Measurements from ENCODE around the gene RYR3.

RYR3 gene

DNA sequence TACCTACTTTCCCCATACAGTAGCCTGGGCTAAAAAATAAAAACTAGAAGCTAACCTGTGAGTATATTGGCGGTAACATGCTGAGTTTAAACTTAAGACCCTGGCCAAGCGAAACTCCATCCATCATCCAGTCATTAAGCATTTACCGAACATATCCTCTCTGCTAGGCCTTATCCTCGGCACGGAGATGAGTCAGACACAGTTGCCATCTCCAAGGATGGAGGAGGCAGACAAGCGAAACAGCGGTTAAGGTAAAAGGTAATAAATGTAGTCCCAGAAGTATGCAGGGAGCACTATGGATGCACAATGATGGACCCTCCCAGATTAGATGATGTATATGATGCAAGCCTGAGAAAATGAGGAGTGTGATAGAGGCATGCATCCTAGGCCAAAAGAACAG, 143.6 kb downstream of the RYR3 start:
- DNase-seq = no peak

DNA sequence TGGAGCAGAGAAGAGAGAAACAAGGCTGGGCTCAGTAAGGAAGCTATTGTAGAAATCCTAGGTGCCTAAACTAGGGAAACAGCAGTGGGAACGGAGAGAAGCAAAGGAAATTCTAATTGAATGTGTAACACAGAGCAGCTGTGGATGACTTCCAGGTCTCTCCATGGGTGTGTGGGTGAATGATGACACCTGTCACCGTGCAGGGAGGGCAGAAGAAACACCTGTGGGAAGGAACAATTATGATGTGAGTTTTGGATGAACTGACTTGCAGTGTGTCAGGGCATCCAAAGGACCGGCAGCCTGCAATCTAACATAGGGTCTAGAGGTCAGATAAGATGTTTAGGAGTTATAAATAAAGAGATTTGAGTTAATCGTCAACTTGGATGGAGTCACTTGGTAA, 144.2 kb downstream of the RYR3 start:
- DNase-seq = no peak

- DNase-seq = no peak
Observed at GRCh38 chr15:33458421-33458820, 147.7 kb downstream of the RYR3 start.

- DNase-seq = no peak
Observed at GRCh38 chr15:33460166-33460805, 149.5 kb downstream of the RYR3 start.

DNA sequence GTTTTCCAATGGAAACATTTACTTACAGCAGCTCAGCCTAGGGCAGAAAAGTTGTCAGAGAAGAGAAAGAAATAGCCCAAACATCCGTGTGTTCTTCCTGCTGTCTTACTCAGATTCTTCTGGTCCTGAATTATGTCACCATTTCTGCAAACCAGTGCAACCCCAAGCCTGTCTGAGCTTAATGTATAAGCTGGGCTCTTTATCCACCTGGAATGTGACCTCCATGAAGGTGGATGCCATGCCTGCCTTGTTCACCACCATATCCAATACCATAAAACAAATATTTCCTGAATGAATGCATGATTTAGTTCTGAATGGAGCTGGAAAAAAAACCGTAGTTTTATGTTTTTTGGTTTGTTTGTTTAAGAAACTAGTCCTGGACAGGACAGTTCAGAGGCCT, 150.9 kb downstream of the RYR3 start:
- no peak for DNase-seq

GRCh38 chr15:33467146-33467815, 156.5 kb downstream of the RYR3 start:
- no peak for DNase-seq

DNA sequence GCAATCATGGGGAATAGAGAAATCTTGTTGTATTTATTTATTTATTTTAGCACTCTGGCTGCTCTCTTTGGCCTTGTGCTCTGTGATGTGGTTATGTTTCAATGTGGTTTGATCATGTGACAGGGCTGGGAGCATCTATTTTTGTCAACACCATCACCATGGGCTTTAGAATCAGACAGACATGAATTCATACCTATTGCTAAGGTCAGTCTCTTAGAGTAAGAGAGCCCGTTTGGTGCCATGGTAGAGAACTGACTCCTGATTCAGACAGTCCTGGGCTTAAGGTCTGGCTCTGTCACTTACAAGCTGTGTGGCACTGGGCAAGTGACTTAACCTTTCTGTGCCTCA, 157.0 kb downstream of the RYR3 start:
- no peak for DNase-seq

DNA sequence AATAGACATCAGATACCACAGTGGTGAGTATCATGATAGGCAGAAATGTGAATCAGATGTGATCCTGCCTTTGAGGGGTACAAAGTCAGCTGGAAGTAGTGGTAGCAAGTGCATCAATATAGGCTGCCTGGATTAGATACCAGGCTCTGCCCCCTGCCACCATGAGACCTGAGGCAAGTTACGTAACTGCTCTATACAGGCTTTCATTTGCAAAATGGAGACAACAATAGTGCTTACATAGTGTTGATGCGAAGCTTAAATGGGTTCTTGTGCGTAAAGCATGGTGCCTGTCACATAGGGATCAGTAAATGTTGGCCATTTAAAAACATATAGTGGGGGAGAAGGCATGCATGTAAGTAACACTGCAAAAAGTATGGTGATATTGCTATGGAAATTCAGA, 158.0 kb downstream of the RYR3 start:
- DNase-seq = no peak

- no peak for DNase-seq
Observed at GRCh38 chr15:33473005-33473404, 162.2 kb downstream of the RYR3 start.

DNA sequence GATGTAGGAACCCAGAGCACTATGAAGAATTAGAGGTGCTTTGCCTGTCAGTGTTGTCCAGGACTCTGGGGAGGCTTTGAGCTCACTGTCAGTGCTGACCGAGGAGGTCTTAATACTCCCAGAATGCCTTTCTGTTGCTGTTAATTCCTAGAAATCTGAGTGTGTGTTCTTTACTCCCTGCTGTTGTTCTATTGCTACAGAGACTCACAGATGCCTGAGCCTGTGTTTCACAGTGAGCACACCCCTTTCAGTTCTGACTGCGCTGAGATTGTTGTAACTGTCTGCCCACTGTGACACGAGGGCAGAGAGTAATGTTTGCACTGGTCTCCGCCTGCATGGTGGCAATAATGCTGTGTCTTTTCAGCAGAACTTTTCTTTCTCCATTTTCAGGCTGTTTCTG, 162.9 kb downstream of the RYR3 start:
- no peak for DNase-seq

DNA sequence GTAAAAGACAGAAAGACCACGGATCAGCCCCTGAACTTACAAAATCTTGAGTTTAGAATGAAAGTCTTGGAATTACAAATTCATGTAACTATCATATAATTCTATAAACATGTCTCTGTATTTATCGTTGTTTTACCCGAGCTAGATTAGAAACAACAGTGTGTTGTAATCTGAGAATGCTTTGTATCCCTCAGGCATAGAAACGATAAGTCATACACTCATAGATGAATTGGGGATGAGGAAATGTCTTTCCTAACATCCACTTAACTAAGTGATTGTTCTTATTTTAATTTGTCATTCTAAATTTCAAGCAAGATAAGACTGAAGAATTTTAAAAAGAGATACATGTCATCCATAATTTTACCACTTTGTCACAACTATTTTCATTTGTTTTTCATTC, 165.3 kb downstream of the RYR3 start:
- DNase-seq = no peak

DNA sequence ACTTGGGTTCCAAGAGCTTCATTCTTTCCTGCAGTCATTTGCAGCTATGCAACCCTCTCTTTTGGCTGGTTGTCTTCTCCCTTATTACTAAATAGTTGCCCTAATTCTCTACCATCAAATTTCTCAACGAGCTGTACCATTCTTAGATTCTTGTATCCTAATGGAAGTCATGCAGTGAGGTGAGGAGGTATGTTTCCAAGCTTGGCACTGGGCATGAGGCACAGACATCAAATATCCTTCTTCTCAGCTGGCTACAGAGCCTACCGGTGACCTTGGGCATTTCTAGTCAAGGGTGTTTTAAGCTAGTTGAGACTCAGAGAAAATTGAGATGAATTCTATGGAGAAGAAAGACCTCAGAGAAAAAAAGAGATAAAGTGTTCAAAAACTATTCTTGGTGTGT, 166.1 kb downstream of the RYR3 start:
- DNase-seq = no peak

DNA sequence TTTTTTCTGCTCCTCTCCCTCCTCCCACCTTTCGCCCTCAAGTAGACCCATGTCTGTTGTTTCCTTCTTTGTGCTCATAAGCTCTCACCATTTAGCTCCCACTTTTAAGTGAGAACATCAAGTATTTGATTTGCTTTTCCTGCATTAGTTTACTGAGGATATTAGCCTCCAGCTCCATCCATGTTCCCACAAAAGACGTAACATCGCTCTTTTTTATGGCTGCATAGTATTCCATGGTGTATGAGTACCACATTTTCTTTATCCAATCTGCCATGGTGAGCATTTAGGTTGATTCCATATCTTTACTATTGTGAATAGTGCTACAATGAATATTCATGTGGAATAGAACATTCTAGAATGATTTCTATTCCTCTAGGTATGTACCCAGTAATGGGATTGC, 178.6 kb downstream of the RYR3 start:
- DNase-seq = no peak

GRCh38 chr15:33490703-33491102, 179.9 kb downstream of the RYR3 start:
- no peak for DNase-seq

DNA sequence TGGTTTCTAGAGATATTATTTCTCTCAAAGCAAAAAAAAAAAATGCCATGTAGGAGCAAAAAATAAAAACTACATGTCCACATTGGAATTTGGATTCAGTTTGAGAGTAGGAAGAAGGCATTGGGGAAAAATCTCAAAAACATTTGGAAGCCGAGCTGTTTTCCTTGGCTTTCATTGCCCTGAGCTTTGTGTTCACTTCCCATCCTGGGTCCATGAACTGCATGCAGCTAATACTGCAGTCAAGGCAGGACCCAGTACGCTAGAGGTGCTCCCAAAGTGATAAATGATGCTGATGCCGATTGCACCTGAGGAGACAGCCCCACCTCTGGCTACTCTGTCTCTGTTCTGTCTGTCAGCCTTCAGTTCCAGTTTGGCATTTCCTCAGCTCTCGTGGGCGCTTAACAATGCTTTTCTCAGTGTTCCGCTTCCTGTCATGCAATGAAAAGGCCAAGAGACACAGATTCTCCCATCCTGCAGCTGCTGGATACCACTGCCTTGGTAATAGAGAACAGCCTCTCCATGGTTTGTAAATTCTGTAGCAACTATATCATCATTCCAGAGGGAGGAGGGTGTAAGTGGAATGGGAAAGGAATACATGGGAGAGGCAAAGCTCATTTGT, 181.8 kb downstream of the RYR3 start:
- DNase-seq = no peak

DNA sequence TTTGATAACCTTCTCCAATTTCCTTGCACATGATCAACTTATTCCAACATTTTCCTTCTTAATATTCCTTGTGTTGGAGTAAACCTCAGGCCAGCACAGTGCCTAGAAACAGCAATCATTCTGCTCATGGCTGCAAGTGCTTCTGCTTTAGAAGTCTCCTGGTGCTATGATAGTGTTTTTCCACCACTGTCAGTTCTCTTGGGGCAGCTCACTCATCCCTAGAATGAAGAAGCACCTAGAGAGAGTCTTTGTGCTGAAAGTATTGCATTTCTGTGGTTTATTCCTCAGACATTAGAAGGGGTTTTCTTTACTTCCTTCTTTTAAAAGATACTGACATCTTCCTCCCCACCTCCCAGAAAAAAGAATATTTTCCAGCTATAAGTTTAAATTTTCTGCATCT, 183.5 kb downstream of the RYR3 start:
- no peak for DNase-seq

- DNase-seq = no peak
Observed at GRCh38 chr15:33500432-33501195, 189.8 kb downstream of the RYR3 start.

- DNase-seq = no peak
Observed at GRCh38 chr15:33503681-33504080, 192.9 kb downstream of the RYR3 start.

GRCh38 chr15:33506781-33507296, 196.1 kb downstream of the RYR3 start:
- no peak for DNase-seq

- DNase-seq = no peak
Observed at GRCh38 chr15:33508703-33509102, 197.9 kb downstream of the RYR3 start.

GRCh38 chr15:33515121-33515520, 204.4 kb downstream of the RYR3 start:
- DNase-seq = no peak

GRCh38 chr15:33516563-33516962, 205.8 kb downstream of the RYR3 start:
- DNase-seq = no peak

GRCh38 chr15:33517944-33518343, 207.2 kb downstream of the RYR3 start:
- DNase-seq = no peak

DNA sequence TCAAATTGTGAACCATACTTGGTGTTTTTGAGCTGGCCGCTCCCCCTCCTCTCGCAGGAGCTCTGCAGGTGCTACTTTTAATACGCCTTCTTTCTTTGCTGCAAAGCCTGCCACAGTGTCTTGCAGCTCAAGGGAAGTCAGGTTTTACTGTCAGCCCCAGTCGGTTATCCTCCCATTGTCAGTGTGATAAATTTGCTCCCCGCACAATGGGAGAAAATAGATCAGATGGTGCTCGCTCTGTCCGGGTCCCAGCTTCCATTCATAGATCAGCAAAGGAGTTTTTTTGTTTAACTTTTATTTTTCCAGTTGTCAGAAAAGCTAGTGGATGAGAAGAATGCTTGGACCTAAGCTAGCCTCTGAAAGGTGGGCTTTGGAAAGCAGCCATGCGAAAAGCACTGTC, 207.7 kb downstream of the RYR3 start:
- DNase-seq = no peak
